ENCODE data around the gene POLE.

Gene POLE

DNA sequence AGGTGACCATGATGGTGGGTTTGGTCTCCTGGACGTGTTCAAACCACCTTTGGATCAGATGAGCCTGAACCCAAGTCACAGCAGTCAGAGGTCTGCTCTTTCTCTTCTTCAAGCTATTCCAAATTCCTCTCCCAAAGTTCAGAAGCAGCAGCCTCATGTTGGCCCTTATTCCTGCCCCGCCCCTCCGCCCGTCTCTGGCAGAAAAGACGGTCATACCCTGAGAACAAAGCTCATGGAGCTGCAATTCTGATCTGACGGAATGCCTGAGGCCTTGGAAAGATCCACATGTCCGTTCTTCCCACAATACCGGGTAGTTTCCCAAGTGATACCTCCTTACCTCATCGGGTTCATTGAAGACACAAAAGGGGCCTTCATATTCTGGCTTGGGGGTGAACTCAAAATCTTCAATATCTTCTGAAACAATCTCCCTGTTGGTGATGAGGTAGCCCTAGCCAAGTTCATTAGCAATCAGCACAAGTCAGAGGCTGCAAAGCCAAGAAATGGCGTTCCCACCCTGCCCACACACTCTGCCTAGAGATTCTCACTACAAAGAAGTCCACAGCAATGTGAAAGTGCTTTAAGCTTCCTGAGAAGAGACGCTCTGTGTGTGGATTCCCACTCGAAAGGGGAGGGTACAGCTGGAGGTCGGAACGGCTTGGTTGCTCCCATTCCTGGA, 11.2 kb downstream of the POLE start:
- no peak for DNase-seq (ENCODE audit: low read depth in 2 of 2)

DNA sequence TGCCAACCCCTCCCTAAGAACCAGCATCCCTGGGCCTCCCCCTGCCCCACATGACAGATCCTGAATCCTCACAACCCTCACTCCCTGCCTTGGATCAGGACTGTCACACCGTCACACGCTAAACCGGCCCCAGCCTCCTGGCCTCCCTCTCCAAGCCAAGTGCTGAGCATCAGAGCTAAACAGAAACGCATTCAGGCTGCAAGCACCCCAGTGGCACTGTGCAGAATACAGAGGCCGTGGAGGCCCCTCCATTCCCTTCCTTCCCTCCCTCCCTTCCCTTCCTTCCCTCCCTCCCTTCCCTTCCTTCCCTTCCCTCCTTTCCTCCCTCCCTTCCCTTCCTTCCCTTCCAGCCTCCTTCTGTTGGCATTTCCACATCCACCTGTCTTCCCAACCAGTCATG, 12.6 kb downstream of the POLE start:
- no peak for DNase-seq (ENCODE audit: low read depth in 2 of 2)

DNA sequence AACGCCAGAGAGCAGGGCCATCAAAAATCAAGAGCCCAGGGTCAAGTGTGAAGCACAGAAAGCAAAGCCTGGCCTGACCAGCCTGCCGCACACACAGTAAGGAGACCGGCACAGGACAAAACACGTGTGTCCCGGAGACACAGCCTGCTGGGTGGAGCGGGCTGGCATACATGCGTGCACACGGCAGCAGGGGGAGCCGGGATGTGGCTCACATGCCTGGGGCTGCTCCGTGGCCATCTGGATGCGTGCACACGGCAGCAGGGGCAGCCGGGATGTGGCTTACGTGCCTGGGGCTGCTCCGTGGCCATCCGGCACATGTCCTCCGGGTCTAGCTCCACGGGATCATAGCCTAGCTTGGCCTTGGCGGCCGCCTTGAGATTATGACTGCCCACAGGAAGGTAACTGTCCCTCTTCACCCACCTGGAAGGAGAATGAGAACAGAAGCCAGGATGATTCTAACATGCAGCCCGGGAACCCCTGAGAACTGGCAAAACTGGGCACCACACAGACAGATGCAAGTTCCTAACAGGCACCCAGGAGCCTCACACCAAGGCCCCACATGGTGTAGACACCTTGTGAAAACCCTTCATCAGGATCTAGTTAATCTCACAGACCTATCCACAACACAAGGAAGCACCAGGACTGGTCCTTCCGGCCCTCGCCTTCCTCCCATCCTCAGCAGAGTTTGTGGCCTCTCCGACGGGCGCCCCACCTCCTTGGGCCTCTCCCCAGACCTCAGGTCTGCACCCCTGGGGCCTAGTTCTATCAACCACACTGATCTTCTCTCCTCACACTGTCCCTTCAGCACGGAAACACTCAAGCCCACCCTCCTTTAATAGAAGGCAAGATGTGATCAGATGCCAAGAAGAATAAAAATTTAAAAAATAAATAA, 13.6 kb downstream of the POLE start:
- DNase-seq (ENCODE audit: low read depth in 2 of 2): no peak

DNA sequence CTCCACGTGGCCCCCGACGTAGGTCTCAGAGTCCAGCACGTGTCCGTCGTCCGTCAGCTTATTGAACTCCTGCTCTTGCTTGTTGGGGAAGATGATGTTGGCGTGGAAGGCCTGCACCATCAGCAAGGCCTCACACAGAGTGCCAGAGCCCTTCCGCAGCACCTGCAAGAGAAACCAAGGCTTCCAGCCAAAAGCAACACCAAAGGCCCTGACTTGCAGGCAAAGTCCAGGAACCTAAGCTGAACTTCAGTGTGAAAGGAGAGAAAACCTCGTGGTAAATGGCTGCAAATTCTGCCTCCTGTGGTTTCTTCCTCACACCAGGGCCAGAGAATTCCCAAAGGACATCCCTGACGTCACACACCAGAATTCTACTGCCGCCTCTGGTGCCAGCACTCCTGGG, 14.5 kb downstream of the POLE start:
- no peak for DNase-seq (ENCODE audit: low read depth in 2 of 2)

DNA sequence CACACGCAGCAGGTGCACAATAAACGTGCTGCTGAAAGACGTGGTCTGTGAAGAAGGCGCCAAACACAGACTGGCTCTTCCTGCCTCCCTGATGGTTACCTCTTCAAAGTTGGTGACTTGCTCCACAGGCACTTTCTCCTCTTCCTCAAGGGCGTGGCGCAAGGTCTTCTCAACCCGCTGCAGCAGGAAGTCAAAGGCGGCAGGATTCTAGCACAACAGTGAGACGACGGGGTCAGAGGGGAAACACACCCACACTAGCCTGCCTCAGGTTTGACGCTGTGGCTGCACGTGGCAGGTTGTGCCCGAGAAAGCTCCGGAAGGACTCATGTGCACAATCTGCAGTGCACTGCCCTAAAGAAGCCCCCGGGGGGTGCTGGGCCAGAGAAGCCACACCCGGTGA, 15.0 kb downstream of the POLE start:
- no peak for DNase-seq (ENCODE audit: low read depth in 2 of 2)

DNA sequence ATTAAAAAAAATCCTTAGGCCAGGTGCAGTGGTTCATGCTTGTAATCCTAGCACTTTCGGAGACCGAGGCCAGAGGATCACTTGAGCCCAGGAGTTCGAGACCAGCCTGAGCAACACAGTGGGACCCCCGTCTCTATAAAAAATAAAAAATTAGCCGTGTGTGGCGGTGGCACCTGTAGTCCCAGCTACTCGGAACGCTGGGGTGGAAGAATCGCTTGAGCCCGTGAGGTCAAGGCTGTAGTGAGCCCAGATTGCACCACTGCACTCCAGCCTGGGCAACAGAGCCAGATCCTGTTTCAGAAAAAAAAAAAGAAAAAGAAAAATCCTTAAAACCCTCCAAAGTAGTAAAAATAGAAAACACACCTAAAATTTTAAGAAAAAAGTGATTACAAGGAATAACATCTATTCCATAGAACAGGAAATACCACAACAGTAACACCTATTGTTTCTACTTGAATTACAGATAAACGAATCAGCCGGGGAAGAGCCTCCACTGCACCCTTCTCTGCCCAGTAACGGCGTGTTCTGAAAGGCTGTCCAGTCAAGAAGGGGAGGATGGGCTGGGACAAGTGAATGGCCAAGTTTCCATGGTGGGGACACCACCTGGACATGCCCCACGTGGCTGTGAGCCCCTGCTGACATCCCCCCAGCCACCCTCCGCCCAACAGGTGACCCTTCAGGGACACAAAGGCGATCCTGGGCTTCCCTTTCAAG, 17.8 kb downstream of the POLE start:
- DNase-seq (ENCODE audit: low read depth in 2 of 2): no peak

DNA sequence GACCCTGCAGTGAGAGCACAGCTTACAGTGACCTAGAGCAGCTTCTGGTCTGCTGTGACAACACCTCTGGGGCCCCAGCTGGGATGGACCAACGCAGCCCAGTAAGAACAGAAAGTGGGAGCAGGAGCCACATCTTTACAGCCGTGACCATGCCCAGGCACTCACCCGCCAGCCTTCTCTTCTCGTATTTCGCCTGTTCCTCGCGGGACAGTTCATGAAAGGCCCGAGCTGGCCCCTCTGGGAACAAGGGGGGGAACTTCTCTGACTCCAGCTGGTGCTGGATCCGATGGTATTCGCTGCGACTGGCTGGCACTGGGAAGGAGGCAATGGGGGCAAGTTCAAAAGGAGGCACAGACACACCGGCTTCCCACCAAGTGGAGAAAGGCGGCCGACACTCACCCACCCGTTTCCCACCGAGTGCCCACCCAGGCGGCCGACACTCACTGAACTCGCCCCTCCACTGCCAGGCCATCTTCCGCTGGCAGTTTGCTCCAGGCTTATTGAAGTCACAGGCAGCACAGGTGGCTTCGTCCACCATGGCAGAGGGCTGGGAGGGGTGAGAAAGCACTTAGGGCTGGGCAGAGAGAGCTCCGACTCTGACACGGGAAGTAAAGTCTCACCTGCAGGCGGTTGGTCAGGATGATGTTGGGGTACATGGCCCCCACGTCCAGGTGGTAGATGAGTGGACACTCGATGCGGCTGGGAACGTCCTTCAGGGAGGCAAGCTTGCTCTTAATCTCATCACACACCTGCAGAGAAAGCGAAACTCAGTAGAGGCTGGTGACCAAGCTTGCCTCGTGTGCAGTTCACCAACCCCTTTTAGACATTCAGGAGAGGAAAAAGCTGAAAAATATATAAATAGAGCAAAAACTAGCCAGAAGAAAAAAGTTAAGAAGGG, 18.7 kb downstream of the POLE start:
- no peak for DNase-seq (ENCODE audit: low read depth in 2 of 2)

DNA sequence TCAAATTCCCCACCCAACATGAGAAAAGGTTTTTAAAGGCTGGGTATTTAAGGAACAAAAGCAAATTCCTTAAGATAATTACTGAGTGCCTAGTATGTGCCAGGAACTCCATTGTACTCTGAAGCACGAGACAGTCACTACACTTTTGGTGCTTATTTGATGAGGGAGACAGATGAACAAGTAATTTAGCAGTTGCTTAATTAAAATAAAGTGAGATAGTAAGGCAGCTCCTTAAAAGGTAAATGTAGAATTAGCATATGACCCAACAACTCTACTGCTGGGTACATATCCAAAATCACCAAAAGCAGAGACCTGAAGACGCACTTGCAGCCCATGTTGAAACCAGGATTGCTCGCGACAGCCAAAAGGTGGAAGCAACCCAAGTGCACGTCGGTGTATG, 21.3 kb downstream of the POLE start:
- DNase-seq (ENCODE audit: low read depth in 2 of 2): no peak

DNA sequence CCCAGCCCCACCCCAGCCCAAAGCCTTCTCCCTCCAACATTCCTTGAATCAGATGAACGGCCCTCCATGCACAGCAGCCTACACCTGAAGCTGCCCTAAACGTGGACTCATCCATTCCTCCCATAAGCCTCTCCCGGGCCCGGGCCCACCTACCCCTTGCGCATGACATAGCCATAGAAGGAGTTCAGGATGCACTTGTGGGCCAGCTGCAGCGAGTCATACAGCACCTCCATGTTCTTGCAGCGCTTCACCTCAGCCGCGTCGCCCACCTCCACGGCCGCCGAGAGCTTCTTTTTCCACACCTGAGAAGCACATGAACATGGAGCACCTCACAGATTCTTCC, 22.0 kb downstream of the POLE start:
- no peak for DNase-seq (ENCODE audit: low read depth in 2 of 2)

DNA sequence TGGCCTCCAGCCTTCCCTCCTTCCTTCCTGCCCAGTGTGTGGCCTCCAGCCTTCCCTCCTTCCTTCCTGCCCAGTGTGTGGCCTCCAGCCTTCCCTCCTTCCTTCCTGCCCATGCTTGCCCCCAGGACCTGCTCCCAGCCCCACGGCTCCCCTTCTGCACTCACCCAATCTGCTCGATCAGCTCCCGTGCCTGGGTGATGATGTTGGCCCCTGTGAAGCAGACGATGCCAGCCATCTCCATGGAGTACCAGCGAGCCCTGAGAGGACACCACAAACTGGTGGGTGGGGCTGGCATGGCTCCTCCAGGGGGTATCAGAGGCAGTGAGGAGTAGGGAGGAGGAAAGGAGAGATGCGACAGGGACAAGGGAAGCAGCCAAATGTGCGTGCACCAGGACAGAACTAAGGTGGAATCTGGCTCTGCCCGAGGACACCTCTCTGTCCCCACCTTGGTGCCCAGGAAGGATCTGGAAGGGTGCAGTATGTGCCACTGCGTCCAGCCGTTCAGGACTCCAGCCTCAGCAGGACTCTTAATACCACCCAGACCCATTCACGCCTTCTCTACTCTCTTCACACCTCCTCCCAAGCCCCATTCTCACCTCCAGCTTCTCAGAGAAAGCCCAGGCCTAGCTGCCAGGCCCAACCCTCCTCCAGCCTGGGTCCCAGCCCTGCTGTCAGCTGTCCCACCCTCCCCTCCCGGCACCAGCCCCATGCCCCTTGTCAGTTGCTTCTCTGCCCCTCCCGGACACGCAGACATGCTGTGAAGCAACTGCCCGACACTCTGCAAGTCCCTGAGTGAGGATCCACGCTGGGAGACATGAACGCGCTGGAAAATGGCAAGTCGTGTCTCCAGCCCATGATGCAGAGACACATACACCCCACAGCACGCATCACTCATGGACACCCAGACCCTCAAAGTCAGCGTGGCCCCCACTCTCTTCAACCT, 22.7 kb downstream of the POLE start:
- DNase-seq (ENCODE audit: low read depth in 2 of 2): no peak

DNA sequence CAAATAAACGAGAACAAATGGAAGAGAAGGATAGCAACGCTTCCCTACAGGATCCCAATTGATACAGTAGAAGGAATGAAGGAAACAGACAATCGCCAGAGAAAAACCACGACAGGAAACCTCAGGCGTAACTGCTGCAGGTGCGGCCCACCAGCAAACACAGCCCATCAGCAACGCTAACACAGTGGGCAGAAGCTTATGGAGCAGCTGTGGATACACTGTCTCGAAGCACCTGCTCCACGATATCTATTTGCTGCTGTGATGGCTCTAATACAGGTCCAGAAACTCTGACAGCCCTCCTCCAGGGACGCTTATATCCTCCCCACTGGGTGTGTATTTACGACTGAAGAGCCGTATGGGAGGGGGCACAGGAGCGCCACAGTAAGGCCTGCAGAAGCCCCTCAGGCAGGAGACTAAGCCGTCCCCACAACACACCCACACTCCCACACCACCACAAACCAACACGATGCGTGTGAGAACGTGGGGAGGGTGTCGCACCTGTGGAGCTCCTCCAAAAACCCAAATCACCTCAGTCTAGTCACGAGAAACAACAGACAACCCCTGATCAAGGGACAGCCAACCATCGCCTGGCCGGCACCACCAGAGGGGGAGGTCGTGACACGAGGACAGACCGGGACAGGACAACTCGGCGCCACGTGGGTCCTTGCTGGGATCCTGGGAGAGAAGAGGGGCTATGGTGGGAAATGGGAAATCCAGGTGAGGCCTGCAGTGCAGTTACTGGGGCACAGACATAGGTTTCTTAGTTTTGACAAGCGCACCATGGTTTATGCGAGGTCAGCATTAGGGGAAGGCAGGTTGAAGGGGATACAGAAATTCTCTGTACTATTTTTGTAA, 24.0 kb downstream of the POLE start:
- DNase-seq (ENCODE audit: low read depth in 2 of 2): no peak

DNA sequence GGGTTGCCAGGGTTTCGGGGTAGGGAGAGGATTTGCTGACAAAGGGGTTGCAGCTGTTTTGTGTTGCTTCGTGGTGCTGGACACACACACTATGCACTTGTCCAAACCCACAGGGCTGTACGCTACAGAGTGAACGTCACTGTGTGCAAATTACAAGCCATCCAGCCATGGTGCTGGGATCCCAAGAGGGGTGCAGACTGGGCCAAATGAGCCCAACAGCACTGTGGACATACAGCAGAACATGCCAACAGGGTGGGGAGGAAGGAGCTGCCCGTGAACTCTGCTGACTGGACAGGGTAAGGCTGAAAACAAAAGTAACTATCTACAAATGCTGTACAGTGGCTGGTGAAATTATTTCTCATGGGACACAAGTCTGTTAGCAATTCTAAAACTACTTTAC, 25.2 kb downstream of the POLE start:
- no peak for DNase-seq (ENCODE audit: low read depth in 2 of 2)

DNA sequence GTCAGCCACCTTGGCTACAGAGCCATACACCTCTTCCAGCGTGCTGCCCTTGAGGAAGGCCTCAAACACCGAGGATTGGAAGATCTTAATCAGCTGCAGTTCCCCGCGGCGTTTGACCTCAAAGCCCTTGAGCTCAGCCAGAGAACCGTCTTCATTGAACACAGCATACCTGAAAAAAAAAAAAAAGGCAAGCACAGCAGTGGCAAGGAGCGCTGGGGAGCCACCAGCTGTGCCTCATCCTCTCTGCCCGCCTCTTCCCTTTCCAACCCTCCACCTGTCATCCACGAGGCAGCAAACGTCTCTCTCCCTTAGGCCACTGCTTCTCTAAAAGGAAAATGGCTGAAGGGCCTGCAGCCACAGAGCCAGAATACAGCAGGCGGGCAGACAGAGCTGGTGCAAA, 26.1 kb downstream of the POLE start:
- no peak for DNase-seq (ENCODE audit: low read depth in 2 of 2)

DNA sequence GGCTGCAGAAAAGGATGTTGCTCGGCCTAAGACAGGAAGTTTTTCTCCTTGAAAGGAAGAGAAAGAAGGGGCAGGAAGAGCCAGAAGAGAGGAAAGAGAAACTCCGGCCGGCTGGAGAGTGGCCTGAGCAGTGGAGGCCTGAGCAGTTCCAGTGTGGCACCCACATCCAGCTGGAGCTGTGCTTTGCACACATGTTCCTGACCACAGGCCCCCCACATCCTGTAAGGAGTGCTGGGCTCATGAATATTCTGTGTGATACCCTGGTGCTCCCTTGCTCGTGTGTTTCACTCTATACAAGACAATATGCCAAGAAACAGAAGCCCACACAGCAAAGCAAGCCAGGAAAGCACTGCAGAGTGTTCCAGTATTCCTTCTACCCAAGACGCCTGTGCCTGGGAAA, 27.1 kb downstream of the POLE start:
- no peak for DNase-seq (ENCODE audit: low read depth in 2 of 2)

DNA sequence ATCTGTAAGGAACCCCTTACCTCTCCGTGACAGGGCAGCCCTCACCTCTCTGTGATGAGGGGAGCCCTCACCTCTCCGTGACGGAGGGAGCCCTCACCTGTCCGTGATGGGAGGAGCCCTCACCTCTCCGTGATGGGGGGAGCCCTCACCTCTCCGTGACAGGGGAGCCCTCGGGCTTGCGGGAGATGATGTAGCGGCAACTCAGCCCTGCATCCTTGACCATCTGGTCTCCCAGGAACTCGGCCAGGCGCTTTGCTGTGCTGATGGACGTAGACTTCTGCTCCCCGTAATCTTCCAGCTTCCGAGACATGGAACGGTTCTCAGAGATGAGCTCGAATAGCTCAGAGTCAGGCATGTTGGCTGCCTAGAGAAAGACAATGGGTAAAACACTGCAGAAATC, 28.0 kb downstream of the POLE start:
- DNase-seq (ENCODE audit: low read depth in 2 of 2): no peak

DNA sequence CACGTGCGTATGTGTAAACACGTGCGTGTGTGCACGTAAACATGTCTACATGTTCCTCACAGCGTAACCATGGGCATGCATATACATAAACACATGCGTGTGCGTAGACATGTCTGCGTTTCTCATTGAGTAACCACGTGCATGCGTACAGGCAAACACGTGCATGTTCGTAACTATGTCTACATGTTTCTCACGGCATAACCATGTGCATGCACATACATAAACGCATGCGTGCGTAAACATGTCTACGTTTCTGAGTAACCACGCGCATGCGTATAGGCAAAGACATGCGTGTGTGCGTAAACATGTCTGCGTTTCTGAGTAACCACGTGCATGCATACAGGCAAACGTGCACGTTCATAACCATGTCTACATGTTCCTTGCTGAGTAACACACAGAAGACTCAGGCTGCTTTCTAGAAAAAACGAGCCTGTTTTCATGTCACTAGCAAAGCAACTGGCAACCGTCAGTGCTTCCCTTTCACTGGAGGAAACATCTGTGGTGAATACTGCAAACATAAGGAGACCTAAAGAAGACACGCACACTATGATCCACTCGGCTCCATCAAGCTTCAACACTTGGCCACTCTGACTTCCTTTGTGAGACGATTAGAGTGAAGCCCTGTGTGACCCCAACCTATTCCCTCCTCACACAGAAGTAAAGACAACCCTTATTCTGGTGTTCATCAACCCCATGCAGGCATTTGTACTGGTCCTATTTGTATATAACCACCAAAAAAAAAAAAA, 28.8 kb downstream of the POLE start:
- DNase-seq (ENCODE audit: low read depth in 2 of 2): no peak

DNA sequence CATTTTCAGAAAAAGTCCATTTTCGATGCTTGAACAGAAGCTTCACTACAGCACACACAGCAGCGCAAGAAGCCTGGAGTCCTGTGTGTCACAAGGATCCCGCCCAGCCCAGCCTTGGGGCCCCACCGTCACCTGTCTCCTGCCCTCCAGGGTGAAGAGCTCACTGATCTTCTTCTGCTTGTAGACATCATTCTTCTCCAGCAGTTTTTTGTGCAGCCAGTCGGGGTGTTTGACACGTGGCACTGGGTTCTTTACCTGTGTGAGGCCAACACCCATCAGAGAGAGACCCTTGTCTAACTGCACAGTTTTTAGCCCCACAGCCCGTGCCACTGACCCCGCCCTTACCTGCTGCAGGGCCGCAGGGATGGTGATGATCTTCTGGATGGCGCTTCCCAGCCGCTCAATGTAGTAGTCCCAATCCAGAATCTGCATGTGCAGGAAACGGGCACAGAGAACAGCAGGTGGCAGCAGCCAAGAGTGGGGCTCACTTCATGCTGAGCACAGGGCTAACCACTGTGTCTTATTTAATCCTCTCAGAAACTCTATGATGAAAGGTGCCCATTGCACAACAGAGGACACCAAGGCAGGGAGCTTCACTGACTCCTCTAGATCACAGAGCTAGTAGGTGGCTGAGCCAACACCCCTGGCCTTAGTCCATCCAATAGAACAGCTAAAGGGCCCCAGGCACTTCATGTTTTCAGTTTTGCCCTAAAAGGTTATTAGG, 30.0 kb downstream of the POLE start:
- DNase-seq (ENCODE audit: low read depth in 2 of 2): no peak

DNA sequence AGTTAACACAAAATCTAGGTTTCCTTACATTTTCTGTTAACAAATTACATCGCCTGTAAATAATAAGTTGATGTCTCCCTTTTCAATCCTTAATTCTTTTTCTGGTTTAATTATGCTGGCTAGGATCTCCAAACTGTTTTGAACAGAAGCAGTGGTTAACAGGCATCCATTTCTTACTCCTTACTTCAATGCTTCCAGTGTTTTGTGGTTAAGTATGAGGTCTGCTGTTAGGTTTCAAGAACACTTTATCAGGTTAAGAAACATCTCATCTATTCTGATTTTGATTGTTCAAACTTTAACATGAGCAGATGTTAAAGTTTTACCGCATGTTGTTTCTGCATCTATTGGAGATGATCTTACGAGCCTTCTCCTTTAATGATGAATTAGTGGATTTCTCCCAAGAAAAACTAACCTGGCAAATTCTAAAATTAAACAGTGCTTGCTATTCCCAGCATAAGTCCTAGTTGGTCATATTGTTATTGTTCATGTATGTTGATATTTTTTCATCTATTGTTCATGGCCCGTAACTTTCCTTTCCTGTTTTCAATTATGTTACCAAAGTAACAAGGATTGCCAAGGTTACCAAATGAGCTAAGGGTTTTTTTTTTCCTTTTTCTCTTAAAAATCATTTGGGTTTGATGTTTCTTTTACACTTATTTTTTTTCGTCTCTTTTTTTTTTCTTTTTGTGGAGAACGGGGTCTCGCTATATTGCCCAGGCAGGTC, 33.4 kb downstream of the POLE start:
- no peak for DNase-seq (ENCODE audit: low read depth in 2 of 2)
